ENCODE measurements around the gene AGPAT3. TPM values are rescaled to one million over a fixed set of nuclear protein-coding genes. Genes with fewer than 3 reads are reported as not detected.

Gene AGPAT3
- polyA plus RNA-seq, 2 of the 4 experiments (the other 2 are of a cell fraction) = 18.2 to 20.3 TPM

- TF ChIP-seq FOSB (CRISPR knock-in tag; IDR thresholded peaks at IDR 0.05) (no peak), FOSL2 (IDR thresholded peaks at IDR 0.05) (no peak), FOSL2 (CRISPR knock-in tag; IDR thresholded peaks at IDR 0.05) (no peak)
Measured at GRCh38 chr21:43855955-43856354, 9.1 kb upstream of the AGPAT3 start (continued).

DNA sequence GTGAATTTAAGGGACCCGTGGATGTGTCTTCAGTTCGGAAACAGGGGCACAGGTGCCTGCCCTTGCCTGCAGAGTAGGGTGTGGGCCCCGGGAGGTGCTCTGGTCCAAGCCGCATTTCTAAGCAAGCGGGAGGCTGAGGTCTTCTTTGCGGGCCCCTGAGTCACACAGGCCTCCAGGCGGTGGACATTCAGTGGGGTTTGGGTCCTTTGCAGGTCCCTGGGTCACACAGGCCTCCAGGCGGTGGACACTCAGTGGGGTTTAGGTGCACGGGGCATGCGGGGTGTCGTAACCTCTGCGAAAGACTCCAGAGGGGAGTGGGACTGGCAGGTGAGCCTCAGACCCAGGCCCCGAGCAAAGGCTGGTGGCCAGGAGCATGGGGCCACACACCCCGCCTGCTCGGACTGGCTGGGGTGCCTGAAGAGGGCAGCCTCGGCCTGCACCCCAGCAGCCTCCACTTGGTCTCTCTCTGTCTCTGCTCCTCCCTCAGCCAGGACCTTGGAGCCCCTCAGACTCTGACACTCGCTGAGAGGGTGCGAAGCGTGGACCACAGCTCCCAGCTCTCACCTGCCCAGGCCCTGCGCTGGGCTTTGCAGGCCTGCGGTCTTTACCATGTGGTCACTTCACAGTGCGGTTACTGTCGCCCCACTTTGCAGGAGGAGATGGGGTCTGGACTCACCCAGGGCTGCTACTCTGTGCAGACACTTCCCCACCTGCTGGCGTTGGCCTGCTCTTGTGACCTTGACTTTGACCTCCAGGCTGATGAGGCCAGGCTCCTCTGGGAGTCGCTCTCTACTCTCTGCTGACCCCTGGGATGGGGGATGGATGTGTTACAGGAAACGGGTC, 6.0 kb upstream of the AGPAT3 start:
- no peak for TF ChIP-seq GATA3 (IDR thresholded peaks at IDR 0.05; ENCODE audit: borderline replicate concordance)
- no peak for TF ChIP-seq ESRRA (IDR thresholded peaks at IDR 0.05; ENCODE audit: borderline replicate concordance, low read length)
- TF ChIP-seq CEBPB (IDR thresholded peaks at IDR 0.05) = no peak
- no peak for TF ChIP-seq MAX (IDR thresholded peaks at IDR 0.05)
- no peak for TF ChIP-seq HDAC2 (IDR thresholded peaks at IDR 0.05)
- no peak for TF ChIP-seq EHF (CRISPR knock-in tag; IDR thresholded peaks at IDR 0.05)
- no peak for TF ChIP-seq KDM5A (IDR thresholded peaks at IDR 0.05)
- TF ChIP-seq, protein P1, sequence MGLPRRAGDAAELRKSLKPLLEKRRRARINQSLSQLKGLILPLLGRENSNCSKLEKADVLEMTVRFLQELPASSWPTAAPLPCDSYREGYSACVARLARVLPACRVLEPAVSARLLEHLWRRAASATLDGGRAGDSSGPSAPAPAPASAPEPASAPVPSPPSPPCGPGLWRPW (IDR thresholded peaks at IDR 0.05) = no peak
- TF ChIP-seq BHLHE40 (IDR thresholded peaks at IDR 0.05; ENCODE audit: low read depth, low read length) = no peak
- no peak for TF ChIP-seq NPAS2 (CRISPR knock-in tag; IDR thresholded peaks at IDR 0.05; ENCODE audit: borderline replicate concordance)
- no peak for TF ChIP-seq JUNB (IDR thresholded peaks at IDR 0.05)
- TF ChIP-seq HEYL (CRISPR knock-in tag; IDR thresholded peaks at IDR 0.05) = no peak
- no peak for TF ChIP-seq RCOR1 (IDR thresholded peaks at IDR 0.05; ENCODE audit: low read depth, low read length)
- no peak for TF ChIP-seq USF2 (IDR thresholded peaks at IDR 0.05)
- 91% methylated on average over 9 of the region's 26 CpGs for WGBS (ENCODE audit: missing lambda C conversion rate)
- no peak for DNase-seq (ENCODE audit: low read depth in 1 of 2, low spot score in 1 of 2)
- no peak for FAIRE-seq
- Histone ChIP-seq H3K27ac (no peak overlapping the region), H3K4me2 (no peak overlapping the region), H3K4me3 (no peak overlapping the region), H3K4me1 (peaks cover 2% of the 10 kb centered on the region; the same call in 1 of the 3 replicates), H3K9me3 (no peaks in the 10 kb centered on the region)
- ChIA-PET CTCF (no interaction called here), POLR2A (no interaction called here)
- ATAC-seq = peak; percentile 35 to 41; a peak in 3 of 6 replicates

DNA sequence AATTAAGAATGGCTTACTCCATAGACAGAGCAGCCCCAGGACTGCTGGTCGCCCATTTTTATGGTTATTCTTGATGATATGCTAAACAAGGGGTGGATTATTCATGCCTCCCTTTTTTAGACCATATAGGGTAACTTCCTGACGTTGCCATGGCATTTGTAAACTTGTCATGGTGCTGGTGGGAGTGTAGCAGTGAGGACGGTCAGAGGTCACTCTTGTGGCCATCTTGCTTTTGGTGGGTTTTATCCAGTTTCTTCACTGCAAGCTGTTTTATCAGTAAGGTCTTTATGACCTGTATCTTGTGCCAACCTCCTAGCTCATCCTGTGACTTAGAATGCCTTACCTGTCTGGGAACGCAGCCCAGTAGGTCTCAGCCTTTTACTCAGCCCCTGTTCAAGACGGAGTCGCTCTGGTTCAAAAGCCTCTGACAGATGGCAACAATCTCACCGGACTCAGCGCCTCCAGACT, 5.2 kb upstream of the AGPAT3 start:
- TF ChIP-seq USF2 (IDR thresholded peaks at IDR 0.05) (no peak), EP300 (IDR thresholded peaks at IDR 0.05) (no peak), NR3C1 (IDR thresholded peaks at IDR 0.05) (no peak), RAD21 (conservative IDR thresholded peaks at IDR 0.05 in 1 of 2, IDR thresholded peaks at IDR 0.05 in 1 of 2) (no peak), SMC3 (IDR thresholded peaks at IDR 0.05) (no peak), RFX5 (IDR thresholded peaks at IDR 0.05) (no peak), KDM1A (IDR thresholded peaks at IDR 0.05; ENCODE audit: low read depth) (no peak), CBX8 (IDR thresholded peaks at IDR 0.05) (no peak)
- TF ChIP-seq, protein P2, sequence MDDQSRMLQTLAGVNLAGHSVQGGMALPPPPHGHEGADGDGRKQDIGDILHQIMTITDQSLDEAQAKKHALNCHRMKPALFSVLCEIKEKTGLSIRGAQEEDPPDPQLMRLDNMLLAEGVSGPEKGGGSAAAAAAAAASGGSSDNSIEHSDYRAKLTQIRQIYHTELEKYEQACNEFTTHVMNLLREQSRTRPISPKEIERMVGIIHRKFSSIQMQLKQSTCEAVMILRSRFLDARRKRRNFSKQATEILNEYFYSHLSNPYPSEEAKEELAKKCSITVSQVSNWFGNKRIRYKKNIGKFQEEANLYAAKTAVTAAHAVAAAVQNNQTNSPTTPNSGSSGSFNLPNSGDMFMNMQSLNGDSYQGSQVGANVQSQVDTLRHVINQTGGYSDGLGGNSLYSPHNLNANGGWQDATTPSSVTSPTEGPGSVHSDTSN (IDR thresholded peaks at IDR 0.05) = no peak
- Histone ChIP-seq H3K27ac (no peak overlapping the region), H3K9me3 (no peaks in the 10 kb centered on the region), H3K4me2 (no peak overlapping the region), H3K4me3 (no peak overlapping the region), H3K4me1 (peaks cover 2% of the 10 kb centered on the region; the same call in 1 of the 3 replicates)
- ATAC-seq (no peak), DNase-seq (ENCODE audit: low read depth in 1 of 2, low spot score in 1 of 2) (no peak), FAIRE-seq (no peak)
- WGBS (ENCODE audit: missing lambda C conversion rate) = 86% methylated on average over 8 of the region's 8 CpGs
- ChIA-PET CTCF (no interaction called here), POLR2A (no interaction called here)
